K562 (cell line): ENCODE results near the gene APOBEC3C. TPM values are rescaled to one million over a fixed set of nuclear protein-coding genes. Genes with fewer than 3 reads are reported as not detected.
A peak's percentile ranks its signal among the peaks of the same experiment; 100 is the strongest.

Experiments
- CCAR2 ChIP-seq: fragments of 200-400 bp; formaldehyde crosslinking; IDR thresholded peaks from 2 replicates; pipeline ENCODE4 v1.6.1; 2017; ENCODE audit warnings: mild to moderate bottlenecking, low read depth, low read length
- CREB1 ChIP-seq, 2 experiments: sonication (generic) in 1 of 2; formaldehyde crosslinking in 1 of 2; IDR thresholded peaks; 2 replicates each; pipeline versions ENCODE4 v1.6.1 to v1.8.0; 2012 to 2022; ENCODE audit warnings: inconsistent platforms in 1 of 2, mild to moderate bottlenecking in 1 of 2, missing genetic modification reagents in 1 of 2, moderate library complexity in 1 of 2
- CTBP1 ChIP-seq: fragments of 450-650 bp; IDR thresholded peaks from 2 replicates; pipeline ENCODE4 v1.6.1; 2016; ENCODE audit warnings: borderline replicate concordance
- DMBX1 ChIP-seq: fragments of 250-450 bp; sonication (Bioruptor Pico); IDR thresholded peaks from 2 replicates; pipeline ENCODE4 v1.8.0; 2022; ENCODE audit warnings: inconsistent platforms, mild to moderate bottlenecking, moderate library complexity, borderline replicate concordance
- ILF3 ChIP-seq: fragments of 450-650 bp; IDR thresholded peaks from 2 replicates; pipeline ENCODE4 v1.6.1; 2018; ENCODE audit warnings: antibody characterized with exemption, mild to moderate bottlenecking, moderate library complexity, borderline replicate concordance
- NCOR1 ChIP-seq: fragments of 450-650 bp; IDR thresholded peaks from 2 replicates; pipeline ENCODE4 v1.6.1; 2016; ENCODE audit warnings: mild to moderate bottlenecking, moderate library complexity
- SMARCA4 ChIP-seq: fragments of 450-650 bp; IDR thresholded peaks from 2 replicates; pipeline ENCODE4 v1.6.1; 2016
- ZFP1 ChIP-seq: fragments of 450-650 bp; formaldehyde crosslinking; IDR thresholded peaks from 2 replicates; pipeline ENCODE4 v1.4.0; 2020; ENCODE audit warnings: mild to moderate bottlenecking, mixed read lengths
- ZNF316 ChIP-seq: fragments of 450-650 bp; IDR thresholded peaks from 2 replicates; pipeline ENCODE4 v1.6.1; 2016
- polyA plus RNA-seq, 8 experiments: library from polyadenylated mRNA; depleted of rRNA in 4 of 8; stranded (reverse) in 5 of 8; unstranded in 3 of 8; fragments of >200 nt; fragmentation: Nextera tagmentation in 2 of 8; fragmentation: Illumina TruSeq in 1 of 8; extraction: Ambion mirVana in 2 of 8; extraction: Trizol in 1 of 8; gene quantifications; 2 replicates each; pipeline versions ENCODE4 v1.2.1 to v1.2.3, GENCODE V29; 2011 to 2014; ENCODE audit warnings: inconsistent platforms in 1 of 8, missing spikeins in 1 of 8
- total RNA-seq, 7 experiments: library from RNA; depleted of rRNA in 6 of 7; stranded (reverse); fragments of >200 nt in 6 of 7; fragmentation: Illumina TruSeq in 2 of 7; extraction: Trizol in 2 of 7; gene quantifications; 2 replicates each; pipeline versions ENCODE4 v1.2.1 to v1.2.3, GENCODE V29; 2011 to 2021; ENCODE audit warnings: low replicate concordance in 1 of 7
- TF ChIP-seq, protein P1 (sequence below): sonication (generic); formaldehyde crosslinking; IDR thresholded peaks from 2 replicates; pipeline ENCODE4 v1.9.0; 2022; ENCODE audit warnings: mild to moderate bottlenecking, missing genetic modification reagents
- TF ChIP-seq, protein P2 (sequence below): fragments of 200-400 bp; formaldehyde crosslinking; IDR thresholded peaks from 2 replicates; pipeline ENCODE4 v1.6.1; 2017; ENCODE audit warnings: mild to moderate bottlenecking, low read depth, low read length, moderate library complexity
- TF ChIP-seq, protein P3 (sequence below): fragments of 450-650 bp; IDR thresholded peaks from 2 replicates; pipeline ENCODE4 v1.6.1; 2016; ENCODE audit warnings: antibody characterized with exemption
- TF ChIP-seq, protein P4 (sequence below), 2 experiments: fragments of 450-650 bp; IDR thresholded peaks; 2 replicates each; pipeline ENCODE4 v1.6.1; 2018; ENCODE audit warnings: mild to moderate bottlenecking in 2 of 2, low read depth in 1 of 2; ENCODE audit not compliant: partially characterized antibody in 2 of 2
- TF ChIP-seq, protein P5 (sequence below): sonication (generic); formaldehyde crosslinking; IDR thresholded peaks from 2 replicates; pipeline ENCODE4 v1.8.0; 2022; ENCODE audit warnings: missing genetic modification reagents, mild to moderate bottlenecking, borderline replicate concordance

The APOBEC3C gene
- total and polyA plus RNA-seq, 9 of the 15 experiments (the other 6 are each of a cell fraction or from before 2014, with no cell fraction given): 12.4 to 285 (median 55.5) TPM

DNA sequence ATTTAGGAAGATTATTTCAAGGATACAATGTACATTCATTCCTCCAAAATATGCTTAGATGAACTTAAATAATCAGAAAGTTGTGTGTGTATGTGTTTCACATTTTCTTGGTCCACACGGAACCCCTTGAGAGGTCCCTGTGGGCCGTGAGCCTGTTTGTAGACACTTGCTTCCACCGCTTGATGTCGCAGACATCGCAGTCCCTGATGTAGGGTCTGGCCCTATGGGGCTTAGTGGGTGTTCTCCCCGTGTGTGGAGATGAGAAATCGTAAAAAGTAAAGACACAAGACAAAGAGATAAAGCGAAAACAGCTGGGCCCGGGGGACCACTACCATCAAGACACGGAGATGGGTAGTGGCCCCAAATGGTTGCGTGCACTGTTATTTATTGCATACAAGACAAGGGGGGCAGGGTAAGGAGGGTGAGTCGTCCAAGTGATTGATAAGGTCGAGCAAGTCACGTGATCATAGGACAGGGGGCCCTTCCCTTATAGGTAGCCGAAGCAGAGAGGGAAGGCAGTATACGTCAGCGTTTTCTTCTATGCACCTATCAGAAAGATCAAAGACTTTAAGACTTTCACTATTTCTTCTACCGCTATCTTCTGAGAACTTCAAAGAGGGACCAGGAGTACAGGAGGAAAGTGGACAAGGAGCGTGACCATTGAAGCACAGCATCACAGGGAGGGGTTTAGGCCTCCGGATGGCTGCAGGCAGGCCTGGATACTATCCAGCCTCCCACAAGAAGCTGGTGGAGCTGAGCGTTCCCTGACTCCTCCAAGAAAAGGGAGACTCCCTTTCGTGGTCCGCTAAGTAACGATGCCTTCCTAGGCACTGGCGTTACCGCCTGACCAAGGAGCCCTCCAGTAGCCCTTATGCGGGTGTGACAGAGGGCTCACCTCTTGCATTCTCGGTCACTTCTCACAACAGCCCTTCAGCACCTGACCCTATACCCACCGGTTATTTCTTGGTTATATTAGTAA is 1.2 kb upstream of the APOBEC3C start (continued):
- TF ChIP-seq, protein P1, sequence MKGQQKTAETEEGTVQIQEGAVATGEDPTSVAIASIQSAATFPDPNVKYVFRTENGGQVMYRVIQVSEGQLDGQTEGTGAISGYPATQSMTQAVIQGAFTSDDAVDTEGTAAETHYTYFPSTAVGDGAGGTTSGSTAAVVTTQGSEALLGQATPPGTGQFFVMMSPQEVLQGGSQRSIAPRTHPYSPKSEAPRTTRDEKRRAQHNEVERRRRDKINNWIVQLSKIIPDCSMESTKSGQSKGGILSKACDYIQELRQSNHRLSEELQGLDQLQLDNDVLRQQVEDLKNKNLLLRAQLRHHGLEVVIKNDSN: peak; percentile 87
- TF ChIP-seq ZFP1 (CRISPR knock-in tag) (no peak), CREB1 (IDR thresholded peaks at IDR 0.05) (no peak), CREB1 (CRISPR knock-in tag; IDR thresholded peaks at IDR 0.05) (no peak), NCOR1 (no peak), CTBP1 (0 out of 2 replicates have a peak, but pooled peaks have one; percentile 18), DMBX1 (no peak), CCAR2 (no peak), SMARCA4 (0 out of 2 replicates have a peak, but pooled peaks have one; percentile 29), ILF3 (no peak), ZNF316 (peak; percentile 72)
- TF ChIP-seq, protein P2, sequence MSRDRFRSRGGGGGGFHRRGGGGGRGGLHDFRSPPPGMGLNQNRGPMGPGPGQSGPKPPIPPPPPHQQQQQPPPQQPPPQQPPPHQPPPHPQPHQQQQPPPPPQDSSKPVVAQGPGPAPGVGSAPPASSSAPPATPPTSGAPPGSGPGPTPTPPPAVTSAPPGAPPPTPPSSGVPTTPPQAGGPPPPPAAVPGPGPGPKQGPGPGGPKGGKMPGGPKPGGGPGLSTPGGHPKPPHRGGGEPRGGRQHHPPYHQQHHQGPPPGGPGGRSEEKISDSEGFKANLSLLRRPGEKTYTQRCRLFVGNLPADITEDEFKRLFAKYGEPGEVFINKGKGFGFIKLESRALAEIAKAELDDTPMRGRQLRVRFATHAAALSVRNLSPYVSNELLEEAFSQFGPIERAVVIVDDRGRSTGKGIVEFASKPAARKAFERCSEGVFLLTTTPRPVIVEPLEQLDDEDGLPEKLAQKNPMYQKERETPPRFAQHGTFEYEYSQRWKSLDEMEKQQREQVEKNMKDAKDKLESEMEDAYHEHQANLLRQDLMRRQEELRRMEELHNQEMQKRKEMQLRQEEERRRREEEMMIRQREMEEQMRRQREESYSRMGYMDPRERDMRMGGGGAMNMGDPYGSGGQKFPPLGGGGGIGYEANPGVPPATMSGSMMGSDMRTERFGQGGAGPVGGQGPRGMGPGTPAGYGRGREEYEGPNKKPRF: no peak
- TF ChIP-seq, protein P3, sequence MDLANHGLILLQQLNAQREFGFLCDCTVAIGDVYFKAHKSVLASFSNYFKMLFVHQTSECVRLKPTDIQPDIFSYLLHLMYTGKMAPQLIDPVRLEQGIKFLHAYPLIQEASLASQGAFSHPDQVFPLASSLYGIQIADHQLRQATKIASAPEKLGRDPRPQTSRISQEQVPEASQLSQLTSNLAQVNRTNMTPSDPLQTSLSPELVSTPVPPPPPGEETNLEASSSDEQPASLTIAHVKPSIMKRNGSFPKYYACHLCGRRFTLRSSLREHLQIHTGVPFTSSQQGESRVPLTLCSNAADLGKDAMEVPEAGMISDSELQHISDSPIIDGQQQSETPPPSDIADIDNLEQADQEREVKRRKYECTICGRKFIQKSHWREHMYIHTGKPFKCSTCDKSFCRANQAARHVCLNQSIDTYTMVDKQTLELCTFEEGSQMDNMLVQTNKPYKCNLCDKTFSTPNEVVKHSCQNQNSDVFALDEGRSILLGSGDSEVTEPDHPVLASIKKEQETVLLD: peak; percentile 53; the same call in 1 of the 2 replicates
- TF ChIP-seq, protein P4, sequence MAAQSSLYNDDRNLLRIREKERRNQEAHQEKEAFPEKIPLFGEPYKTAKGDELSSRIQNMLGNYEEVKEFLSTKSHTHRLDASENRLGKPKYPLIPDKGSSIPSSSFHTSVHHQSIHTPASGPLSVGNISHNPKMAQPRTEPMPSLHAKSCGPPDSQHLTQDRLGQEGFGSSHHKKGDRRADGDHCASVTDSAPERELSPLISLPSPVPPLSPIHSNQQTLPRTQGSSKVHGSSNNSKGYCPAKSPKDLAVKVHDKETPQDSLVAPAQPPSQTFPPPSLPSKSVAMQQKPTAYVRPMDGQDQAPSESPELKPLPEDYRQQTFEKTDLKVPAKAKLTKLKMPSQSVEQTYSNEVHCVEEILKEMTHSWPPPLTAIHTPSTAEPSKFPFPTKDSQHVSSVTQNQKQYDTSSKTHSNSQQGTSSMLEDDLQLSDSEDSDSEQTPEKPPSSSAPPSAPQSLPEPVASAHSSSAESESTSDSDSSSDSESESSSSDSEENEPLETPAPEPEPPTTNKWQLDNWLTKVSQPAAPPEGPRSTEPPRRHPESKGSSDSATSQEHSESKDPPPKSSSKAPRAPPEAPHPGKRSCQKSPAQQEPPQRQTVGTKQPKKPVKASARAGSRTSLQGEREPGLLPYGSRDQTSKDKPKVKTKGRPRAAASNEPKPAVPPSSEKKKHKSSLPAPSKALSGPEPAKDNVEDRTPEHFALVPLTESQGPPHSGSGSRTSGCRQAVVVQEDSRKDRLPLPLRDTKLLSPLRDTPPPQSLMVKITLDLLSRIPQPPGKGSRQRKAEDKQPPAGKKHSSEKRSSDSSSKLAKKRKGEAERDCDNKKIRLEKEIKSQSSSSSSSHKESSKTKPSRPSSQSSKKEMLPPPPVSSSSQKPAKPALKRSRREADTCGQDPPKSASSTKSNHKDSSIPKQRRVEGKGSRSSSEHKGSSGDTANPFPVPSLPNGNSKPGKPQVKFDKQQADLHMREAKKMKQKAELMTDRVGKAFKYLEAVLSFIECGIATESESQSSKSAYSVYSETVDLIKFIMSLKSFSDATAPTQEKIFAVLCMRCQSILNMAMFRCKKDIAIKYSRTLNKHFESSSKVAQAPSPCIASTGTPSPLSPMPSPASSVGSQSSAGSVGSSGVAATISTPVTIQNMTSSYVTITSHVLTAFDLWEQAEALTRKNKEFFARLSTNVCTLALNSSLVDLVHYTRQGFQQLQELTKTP (IDR thresholded peaks at IDR 0.05; ENCODE audit: low read depth in 1 of 2, partially characterized antibody in 2 of 2): peak in 1 of 2 experiments; percentile 47
- TF ChIP-seq, protein P5, sequence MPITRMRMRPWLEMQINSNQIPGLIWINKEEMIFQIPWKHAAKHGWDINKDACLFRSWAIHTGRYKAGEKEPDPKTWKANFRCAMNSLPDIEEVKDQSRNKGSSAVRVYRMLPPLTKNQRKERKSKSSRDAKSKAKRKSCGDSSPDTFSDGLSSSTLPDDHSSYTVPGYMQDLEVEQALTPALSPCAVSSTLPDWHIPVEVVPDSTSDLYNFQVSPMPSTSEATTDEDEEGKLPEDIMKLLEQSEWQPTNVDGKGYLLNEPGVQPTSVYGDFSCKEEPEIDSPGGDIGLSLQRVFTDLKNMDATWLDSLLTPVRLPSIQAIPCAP (CRISPR knock-in tag): no peak
